CD14-positive monocyte (primary cell): Measurements from ENCODE around the gene ZNF738. TPM values are rescaled to one million over a fixed set of nuclear protein-coding genes. Genes with fewer than 3 reads are reported as not detected.

Source experiments
- DNase-seq, 3 donors: peaks; one replicate each; pipeline ENCODE4 v3.0.0-alpha.2; 2011 to 2022
- H2AFZ ChIP-seq: 2 replicates; pipeline ENCODE4 v1.6.0; 2012; ENCODE audit warnings: mild to moderate bottlenecking, low read depth, low read length, inconsistent platforms; ENCODE audit not compliant: insufficient read depth, poor library complexity, severe bottlenecking
- H3K27ac ChIP-seq, 2 donors: 1 replicate in 1 of 2; 2 replicates in 1 of 2; pipeline ENCODE4 v1.5.1; 2012 to 2013; ENCODE audit warnings: low read length in 2 of 2, control low read depth in 1 of 2, inconsistent platforms in 1 of 2, low read depth in 1 of 2, mild to moderate bottlenecking in 1 of 2
- H3K27me3 ChIP-seq, 2 donors: one replicate each; pipeline versions ENCODE4 v1.6.0 to v1.6.1; 2011 to 2013; ENCODE audit warnings: low read length in 2 of 2; ENCODE audit not compliant: control insufficient read depth in 2 of 2, insufficient read depth in 2 of 2
- H3K36me3 ChIP-seq, 2 donors: replicated peaks in 1 of 2; 1 replicate in 1 of 2; 2 replicates in 1 of 2; pipeline versions ENCODE4 v1.5.1 to v1.6.1; 2012 to 2013; ENCODE audit warnings: low read length in 2 of 2, control low read depth in 1 of 2, inconsistent platforms in 1 of 2, mild to moderate bottlenecking in 1 of 2; ENCODE audit not compliant: insufficient read depth in 2 of 2, control insufficient read depth in 1 of 2
- H3K4me1 ChIP-seq, 2 donors: 1 replicate in 1 of 2; 2 replicates in 1 of 2; pipeline versions ENCODE4 v1.5.1 to v1.6.1; 2012 to 2013; ENCODE audit warnings: low read length in 2 of 2, control low read depth in 1 of 2, inconsistent platforms in 1 of 2, mild to moderate bottlenecking in 1 of 2, moderate library complexity in 1 of 2; ENCODE audit not compliant: insufficient read depth in 2 of 2, control insufficient read depth in 1 of 2
- H3K4me2 ChIP-seq: replicated peaks from 2 replicates; pipeline ENCODE3; 2012; ENCODE audit warnings: low read length, moderate library complexity, mild to moderate bottlenecking; ENCODE audit not compliant: poor library complexity, severe bottlenecking; ENCODE audit errors: extremely low read depth
- H3K4me3 ChIP-seq, 3 experiments: fragments of 200-600 bp in 1 of 3; sonication (generic) in 1 of 3; replicated peaks in 1 of 3; 1 replicate in 2 of 3; 2 replicates in 1 of 3; pipeline ENCODE4 v1.5.1; 2011 to 2013; ENCODE audit warnings: low read length in 3 of 3, mild to moderate bottlenecking in 3 of 3, control low read depth in 2 of 3, low read depth in 2 of 3, inconsistent platforms in 1 of 3, moderate library complexity in 1 of 3
- H3K79me2 ChIP-seq: 2 replicates; pipeline ENCODE4 v1.6.0; 2012; ENCODE audit warnings: mild to moderate bottlenecking, control low read depth, inconsistent platforms, low read length, moderate library complexity; ENCODE audit not compliant: insufficient read depth
- H3K9ac ChIP-seq: 2 replicates; pipeline ENCODE4 v1.6.0; 2017; ENCODE audit warnings: low read length, mild to moderate bottlenecking; ENCODE audit not compliant: insufficient read depth, poor library complexity, severe bottlenecking
- H3K9me3 ChIP-seq, 2 donors: replicated peaks in 1 of 2; 1 replicate in 1 of 2; 2 replicates in 1 of 2; pipeline versions ENCODE4 v1.5.1 to v1.6.1; 2012 to 2013; ENCODE audit warnings: low read length in 2 of 2, control low read depth in 1 of 2; ENCODE audit not compliant: control insufficient read depth in 1 of 2, insufficient read depth in 1 of 2
- H4K20me1 ChIP-seq: 2 replicates; pipeline ENCODE4 v1.6.0; 2012; ENCODE audit warnings: mild to moderate bottlenecking, low read length, control low read depth, moderate library complexity; ENCODE audit not compliant: insufficient read depth
- H3K27ac Mint-ChIP-seq, 7 donors: one replicate each; pipeline ENCODE4 v1.8.0; 2020; ENCODE audit warnings: mild to moderate bottlenecking in 7 of 7, mixed read lengths in 7 of 7, moderate library complexity in 6 of 7, inconsistent platforms in 2 of 7
- H3K27me3 Mint-ChIP-seq, 3 donors: one replicate each; pipeline ENCODE4 v1.8.0; 2021 to 2022; ENCODE audit warnings: low read depth in 3 of 3, mild to moderate bottlenecking in 3 of 3, mixed read lengths in 3 of 3, moderate library complexity in 3 of 3, inconsistent platforms in 1 of 3
- H3K36me3 Mint-ChIP-seq, 2 donors: one replicate each; pipeline ENCODE4 v1.8.0; 2020; ENCODE audit warnings: mixed read lengths in 2 of 2, inconsistent platforms in 1 of 2, mild to moderate bottlenecking in 1 of 2
- H3K4me1 Mint-ChIP-seq: one replicate; pipeline ENCODE4 v1.8.0; 2020; ENCODE audit warnings: mild to moderate bottlenecking, mixed read lengths
- H3K4me3 Mint-ChIP-seq, 2 donors: one replicate each; pipeline ENCODE4 v1.8.0; 2020; ENCODE audit warnings: mild to moderate bottlenecking in 2 of 2, mixed read lengths in 2 of 2, moderate library complexity in 1 of 2
- H3K9me3 Mint-ChIP-seq, 7 donors: one replicate each; pipeline ENCODE4 v1.8.0; 2020 to 2022; ENCODE audit warnings: mixed read lengths in 7 of 7, mild to moderate bottlenecking in 6 of 7, moderate library complexity in 6 of 7, inconsistent platforms in 2 of 7
- WGBS: methylation state at CpG from one replicate; pipeline ENCODE4 v1.1.5; 2013; ENCODE audit warnings: missing lambda C conversion rate; ENCODE audit not compliant: insufficient coverage; 5-methylcytosine and 5-hydroxymethylcytosine counted together
- intact Hi-C, 2 donors: fragments of 100-400 bp; cut with micrococcal nuclease; formaldehyde crosslinking; loops; one replicate each; pipeline versions ENCODE4 v1.15.0 to v1.15.1; 2023
- polyA plus RNA-seq, 3 donors: library from polyadenylated mRNA; depleted of rRNA in 1 of 3; unstranded in 2 of 3; stranded (reverse) in 1 of 3; fragments of 300-500 nt in 2 of 3; fragments of >200 nt in 1 of 3; fragmentation: Illumina TruSeq in 2 of 3; gene quantifications; 1 replicate in 2 of 3; 2 replicates in 1 of 3; pipeline ENCODE4 v1.2.3, GENCODE V29; 2012 to 2021
- TF ChIP-seq, protein P1 (sequence below): fragments of 200-600 bp; IDR thresholded peaks from one replicate; pipeline ENCODE4 v1.8.0; 2022; ENCODE audit warnings: antibody characterized with exemption, mild to moderate bottlenecking

Gene ZNF738
- polyA plus RNA-seq, 3 donors = 3.5 to 5.0 (median 4.0) TPM

DNA sequence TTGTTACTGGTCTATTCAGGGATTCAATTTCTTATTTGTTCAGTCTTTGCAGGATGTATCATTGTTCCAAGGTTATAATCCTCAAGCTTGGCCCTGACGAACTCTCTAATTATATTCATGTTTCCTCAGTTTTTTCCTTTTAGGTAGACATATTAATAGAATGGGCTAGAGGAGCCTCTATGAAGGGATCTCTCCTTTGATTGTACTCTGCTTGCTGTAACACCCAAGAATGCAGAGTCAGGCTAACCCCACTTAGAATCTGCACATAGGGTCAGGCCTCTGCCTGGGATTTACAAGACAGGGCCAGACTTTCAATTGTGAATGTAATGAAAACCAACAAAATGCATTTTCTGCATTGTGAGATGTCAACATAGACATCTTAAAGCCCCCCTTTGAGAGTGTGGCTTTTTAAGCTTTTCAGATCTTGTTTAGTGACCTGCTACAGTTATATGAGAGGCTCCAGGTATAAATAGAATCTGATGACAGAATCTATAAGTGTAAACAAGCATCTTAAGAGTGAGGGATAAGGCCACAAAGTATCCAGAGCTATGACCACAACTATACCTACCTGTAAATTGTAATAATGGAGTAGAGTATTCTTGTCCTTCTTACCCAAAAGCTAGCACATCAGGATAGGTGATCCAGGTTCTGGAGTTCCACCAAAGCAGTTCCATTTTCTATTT lies 43.6 kb downstream of the ZNF738 start:
- Mint-ChIP-seq H3K36me3 (peaks cover 50 to 81% of the 10 kb centered on the region in 2 donors), H3K4me3 (no peak overlapping the region), H3K9me3 (peaks cover 19 to 69% (median 62%) of the 10 kb centered on the region in 7 donors), H3K27ac (no peak overlapping the region), H3K27me3 (peaks cover 0 to 1% (median 0%) of the 10 kb centered on the region in 3 donors), H3K4me1 (peaks cover 8% of the 10 kb centered on the region)
- H3K27ac ChIP-seq = no peak overlapping the region
- peaks cover 24 to 70% of the 10 kb centered on the region in 2 donors for H3K36me3 ChIP-seq
- DNase-seq = no peak
- H4K20me1 ChIP-seq = no peaks in the 10 kb centered on the region
- H3K4me2 ChIP-seq = no peak overlapping the region
- WGBS = no CpG with 5 or more reads among the region's 1 CpG
- H3K27me3 ChIP-seq = no peaks in the 10 kb centered on the region
- TF ChIP-seq, protein P1, sequence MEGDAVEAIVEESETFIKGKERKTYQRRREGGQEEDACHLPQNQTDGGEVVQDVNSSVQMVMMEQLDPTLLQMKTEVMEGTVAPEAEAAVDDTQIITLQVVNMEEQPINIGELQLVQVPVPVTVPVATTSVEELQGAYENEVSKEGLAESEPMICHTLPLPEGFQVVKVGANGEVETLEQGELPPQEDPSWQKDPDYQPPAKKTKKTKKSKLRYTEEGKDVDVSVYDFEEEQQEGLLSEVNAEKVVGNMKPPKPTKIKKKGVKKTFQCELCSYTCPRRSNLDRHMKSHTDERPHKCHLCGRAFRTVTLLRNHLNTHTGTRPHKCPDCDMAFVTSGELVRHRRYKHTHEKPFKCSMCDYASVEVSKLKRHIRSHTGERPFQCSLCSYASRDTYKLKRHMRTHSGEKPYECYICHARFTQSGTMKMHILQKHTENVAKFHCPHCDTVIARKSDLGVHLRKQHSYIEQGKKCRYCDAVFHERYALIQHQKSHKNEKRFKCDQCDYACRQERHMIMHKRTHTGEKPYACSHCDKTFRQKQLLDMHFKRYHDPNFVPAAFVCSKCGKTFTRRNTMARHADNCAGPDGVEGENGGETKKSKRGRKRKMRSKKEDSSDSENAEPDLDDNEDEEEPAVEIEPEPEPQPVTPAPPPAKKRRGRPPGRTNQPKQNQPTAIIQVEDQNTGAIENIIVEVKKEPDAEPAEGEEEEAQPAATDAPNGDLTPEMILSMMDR = no peak
- peaks cover 7% of the 10 kb centered on the region in 2 donors for H3K4me1 ChIP-seq
- peaks cover 42% of the 10 kb centered on the region for H3K79me2 ChIP-seq
- H3K9ac ChIP-seq = no peak overlapping the region
- H2AFZ ChIP-seq = no peak overlapping the region
- peaks cover 39 to 64% of the 10 kb centered on the region in 2 donors for H3K9me3 ChIP-seq
- H3K4me3 ChIP-seq = no peak overlapping the region
- intact Hi-C loops = no loop called here

DNA sequence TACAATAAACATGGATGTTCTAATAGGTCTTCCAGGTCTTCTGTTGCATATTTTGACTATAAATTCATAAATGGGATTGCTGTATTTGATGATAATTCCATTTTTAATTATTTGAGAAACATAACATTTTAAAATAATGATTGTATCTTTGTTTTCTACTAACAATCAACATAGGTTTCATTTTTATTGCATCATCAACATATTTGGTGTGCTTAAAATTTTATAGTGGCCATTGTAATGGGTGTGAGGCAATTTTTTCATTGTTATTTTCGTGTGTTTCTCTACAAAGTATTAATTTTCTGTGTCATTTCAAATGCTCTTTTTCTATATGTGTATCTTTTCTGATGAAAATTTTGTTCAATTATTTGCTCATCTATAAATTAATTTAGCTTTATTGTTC lies 51.4 kb downstream of the ZNF738 start:
- peaks cover 38 to 71% (median 62%) of the 10 kb centered on the region in 7 donors for H3K9me3 Mint-ChIP-seq
- Histone ChIP-seq H3K9ac (no peak overlapping the region), H2AFZ (no peak overlapping the region), H3K4me2 (no peak overlapping the region), H3K27me3 (no peaks in the 10 kb centered on the region), H3K36me3 (peaks cover 50 to 94% of the 10 kb centered on the region in 2 donors), H3K4me1 (no peaks in the 10 kb centered on the region), H3K4me3 (no peak overlapping the region), H3K27ac (no peak overlapping the region), H3K79me2 (no peaks in the 10 kb centered on the region), H4K20me1 (no peaks in the 10 kb centered on the region), H3K9me3 (peaks cover 49 to 86% of the 10 kb centered on the region in 2 donors)
- no peak overlapping the region for H3K4me3 Mint-ChIP-seq
- TF ChIP-seq, protein P1 = no peak
- peaks cover 79 to 90% of the 10 kb centered on the region in 2 donors for H3K36me3 Mint-ChIP-seq
- intact Hi-C loops = no loop called here
- no CpG with 5 or more reads among the region's 1 CpG for WGBS
- H3K27ac Mint-ChIP-seq = no peak overlapping the region
- DNase-seq = no peak
- H3K4me1 Mint-ChIP-seq = no peaks in the 10 kb centered on the region
- H3K27me3 Mint-ChIP-seq = peaks cover 0 to 1% (median 0%) of the 10 kb centered on the region in 3 donors
